NCI-H1436 treated with DMSO at 0.1 percent for 48 hours (cell line): ENCODE results near the gene SAMD1.

Source experiments
- DNase-seq: peaks from one replicate; lab custom pipeline; 2025; lab: John Stamatoyannopoulos, UW

The SAMD1 gene

GRCh38 chr19:14090509-14091080 lies at the start of gene SAMD1:
Gene SAMD1, minus strand, starts transcription at chr19:14090751.
- no peak for DNase-seq

- no peak for DNase-seq
Measured at GRCh38 chr19:14139944-14140343, 49.4 kb upstream of the SAMD1 start.

- no peak for DNase-seq
Measured at GRCh38 chr19:14138576-14139265, 48.2 kb upstream of the SAMD1 start.

- DNase-seq: peak; percentile 100
Measured at GRCh38 chr19:14136509-14137281, 46.1 kb upstream of the SAMD1 start, which contains the start of gene ASF1B. Gene ASF1B, minus strand, starts transcription at chr19:14136589. Its CDS starts 133 bp downstream, at chr19:14136456.

- DNase-seq: no peak
Measured at GRCh38 chr19:14135985-14136508, 45.5 kb upstream of the SAMD1 start.

- DNase-seq: no peak
Measured at GRCh38 chr19:14135355-14135754, 44.8 kb upstream of the SAMD1 start.

GRCh38 chr19:14127929-14128509 lies 37.5 kb upstream of the SAMD1 start:
- DNase-seq: no peak

- no peak for DNase-seq
Measured at GRCh38 chr19:14127176-14127575, 36.6 kb upstream of the SAMD1 start.

- no peak for DNase-seq
Measured at GRCh38 chr19:14122924-14123323, 32.4 kb upstream of the SAMD1 start.

GRCh38 chr19:14120497-14120780 lies 29.9 kb upstream of the SAMD1 start:
- no peak for DNase-seq

- no peak for DNase-seq
Measured at GRCh38 chr19:14119644-14120496, 29.3 kb upstream of the SAMD1 start.

GRCh38 chr19:14119146-14119545 lies 28.6 kb upstream of the SAMD1 start:
- no peak for DNase-seq

- DNase-seq: no peak
Measured at GRCh38 chr19:14118165-14119051, 27.9 kb upstream of the SAMD1 start.

- peak; percentile 89 for DNase-seq
Measured at GRCh38 chr19:14117668-14118164, 27.2 kb upstream of the SAMD1 start, which contains the start of gene PRKACA. Gene PRKACA, minus strand, starts transcription at chr19:14117762. Its CDS starts 215 bp downstream, at chr19:14117547.

- no peak for DNase-seq
Measured at GRCh38 chr19:14116918-14117578, 26.5 kb upstream of the SAMD1 start.

- DNase-seq: no peak
Measured at GRCh38 chr19:14116525-14116917, 26.0 kb upstream of the SAMD1 start.

- no peak for DNase-seq
Measured at GRCh38 chr19:14115756-14116155, 25.2 kb upstream of the SAMD1 start.

GRCh38 chr19:14114854-14115253 lies 24.3 kb upstream of the SAMD1 start:
- DNase-seq: no peak

GRCh38 chr19:14114439-14114838 lies 23.9 kb upstream of the SAMD1 start:
- no peak for DNase-seq
